HepG2 (cell line): Measurements from ENCODE around the gene ANKMY2. TPM values are rescaled to one million over a fixed set of nuclear protein-coding genes. Genes with fewer than 3 reads are reported as not detected.

Experiments used
- CAMTA2 ChIP-seq: sonication (generic); formaldehyde crosslinking; IDR thresholded peaks from 2 replicates; pipeline ENCODE4 v1.4.0; 2020; ENCODE audit warnings: mild to moderate bottlenecking, missing genetic modification reagents, borderline replicate concordance
- CEBPB ChIP-seq: IDR thresholded peaks from 2 replicates; pipeline ENCODE4 v1.6.1; 2011; ENCODE audit warnings: low read depth, low read length, improper control_type of control experiment, borderline replicate concordance
- FIP1L1 ChIP-seq: fragments of 200-400 bp; formaldehyde crosslinking; IDR thresholded peaks from 2 replicates; pipeline ENCODE4 v1.6.1; 2018; ENCODE audit warnings: low read depth, mild to moderate bottlenecking, low read length, moderate library complexity, borderline replicate concordance; ENCODE audit not compliant: insufficient read depth
- IRF2 ChIP-seq: IDR thresholded peaks from 2 replicates; pipeline ENCODE4 v1.6.1; 2018; ENCODE audit warnings: missing genetic modification reagents, missing compliant biosample characterization
- IRX3 ChIP-seq: sonication (generic); formaldehyde crosslinking; IDR thresholded peaks from 2 replicates; pipeline ENCODE4 v1.8.1; 2023; ENCODE audit warnings: mild to moderate bottlenecking, low read depth, missing genetic modification reagents, borderline replicate concordance
- JUNB ChIP-seq: sonication (generic); formaldehyde crosslinking; IDR thresholded peaks from 2 replicates; pipeline ENCODE4 v1.8.0; 2022; ENCODE audit warnings: missing genetic modification reagents, mild to moderate bottlenecking, borderline replicate concordance
- JUND ChIP-seq: sonication (generic); formaldehyde crosslinking; IDR thresholded peaks from 2 replicates; pipeline ENCODE4 v1.8.0; 2022; ENCODE audit warnings: mild to moderate bottlenecking, missing genetic modification reagents
- KDM4B ChIP-seq: sonication (generic); formaldehyde crosslinking; IDR thresholded peaks from 2 replicates; pipeline ENCODE4 v1.4.0; 2020; ENCODE audit warnings: missing genetic modification reagents
- MEF2D ChIP-seq: sonication (generic); formaldehyde crosslinking; IDR thresholded peaks from 2 replicates; pipeline ENCODE4 v1.5.1; 2020; ENCODE audit warnings: mild to moderate bottlenecking, missing genetic modification reagents
- MIXL1 ChIP-seq: IDR thresholded peaks from 2 replicates; pipeline ENCODE4 v1.6.1; 2016
- MTF1 ChIP-seq: sonication (generic); formaldehyde crosslinking; IDR thresholded peaks from 2 replicates; pipeline ENCODE4 v1.5.0; 2020; ENCODE audit warnings: missing genetic modification reagents
- NFIB ChIP-seq: sonication (generic); formaldehyde crosslinking; IDR thresholded peaks from 2 replicates; pipeline ENCODE4 v1.9.0; 2021; ENCODE audit warnings: missing genetic modification reagents, mild to moderate bottlenecking, borderline replicate concordance
- NFRKB ChIP-seq: fragments of 450-650 bp; IDR thresholded peaks from 2 replicates; pipeline ENCODE4 v1.6.1; 2017
- NFYC ChIP-seq: IDR thresholded peaks from 2 replicates; pipeline ENCODE4 v1.6.1; 2016; ENCODE audit warnings: missing genetic modification reagents, missing compliant biosample characterization
- NR2F1 ChIP-seq, 2 experiments: fragments of 450-650 bp in 1 of 2; formaldehyde crosslinking in 1 of 2; IDR thresholded peaks; 2 replicates each; pipeline versions ENCODE4 v1.5.0 to v1.6.1; 2016 to 2020; ENCODE audit warnings: mild to moderate bottlenecking in 1 of 2, missing compliant biosample characterization in 1 of 2, missing genetic modification reagents in 1 of 2, moderate library complexity in 1 of 2
- PHB2 ChIP-seq: fragments of 450-650 bp; IDR thresholded peaks from 2 replicates; pipeline ENCODE4 v1.6.1; 2018; ENCODE audit not compliant: partially characterized antibody
- REL ChIP-seq: sonication (generic); formaldehyde crosslinking; conservative IDR thresholded peaks from 2 replicates; pipeline ENCODE4 v1.8.0; 2022; ENCODE audit warnings: mild to moderate bottlenecking, missing genetic modification reagents, moderate library complexity
- RFX3 ChIP-seq: IDR thresholded peaks from 2 replicates; pipeline ENCODE4 v1.6.1; 2016; ENCODE audit warnings: missing biosample characterization, missing genetic modification reagents
- ZFP1 ChIP-seq: IDR thresholded peaks from 2 replicates; pipeline ENCODE4 v1.6.1; 2016
- ZNF207 ChIP-seq: fragments of 450-650 bp; IDR thresholded peaks from 2 replicates; pipeline ENCODE4 v1.6.1; 2016; ENCODE audit warnings: antibody characterized with exemption, borderline replicate concordance
- ZNF34 ChIP-seq: sonication (generic); formaldehyde crosslinking; IDR thresholded peaks from 2 replicates; pipeline ENCODE4 v1.4.0; 2020; ENCODE audit warnings: mild to moderate bottlenecking, missing genetic modification reagents, borderline replicate concordance
- ZNF777 ChIP-seq: sonication (generic); formaldehyde crosslinking; IDR thresholded peaks from 2 replicates; pipeline ENCODE4 v1.4.0; 2020; ENCODE audit warnings: missing genetic modification reagents
- ZSCAN31 ChIP-seq: sonication (generic); formaldehyde crosslinking; IDR thresholded peaks from 2 replicates; pipeline ENCODE4 v1.5.0; 2020; ENCODE audit warnings: low read depth, mild to moderate bottlenecking, missing genetic modification reagents
- polyA plus RNA-seq, 8 experiments: library from polyadenylated mRNA; depleted of rRNA in 3 of 8; stranded (reverse) in 7 of 8; unstranded in 1 of 8; fragments of >200 nt; fragmentation: Illumina TruSeq in 4 of 8; extraction: Trizol in 4 of 8; gene quantifications; 2 replicates each; pipeline versions ENCODE4 v1.2.1 to v1.2.3, GENCODE V29; 2011 to 2016; ENCODE audit warnings: low read depth in 4 of 8, missing spikeins in 1 of 8, mixed read lengths in 1 of 8; ENCODE audit not compliant: insufficient read depth in 1 of 8
- total RNA-seq, 5 experiments: library from RNA; depleted of rRNA; stranded (reverse); fragments of >200 nt; fragmentation: Illumina TruSeq; extraction: Trizol; gene quantifications; 2 replicates each; pipeline ENCODE4 v1.2.3, GENCODE V29; 2016; ENCODE audit warnings: low read depth in 1 of 5
- TF ChIP-seq, protein P1 (sequence below): sonication (generic); formaldehyde crosslinking; IDR thresholded peaks from 2 replicates; pipeline ENCODE4 v1.4.0; 2020; ENCODE audit warnings: missing genetic modification reagents, borderline replicate concordance
- TF ChIP-seq, protein P2 (sequence below): sonication (generic); formaldehyde crosslinking; IDR thresholded peaks from 2 replicates; pipeline ENCODE4 v1.4.0; 2020; ENCODE audit warnings: mild to moderate bottlenecking, missing genetic modification reagents
- TF ChIP-seq, protein P3 (sequence below): sonication (generic); formaldehyde crosslinking; IDR thresholded peaks from 2 replicates; pipeline ENCODE4 v1.4.0; 2020; ENCODE audit warnings: low read depth, missing genetic modification reagents
- TF ChIP-seq, protein P4 (sequence below): sonication (generic); formaldehyde crosslinking; IDR thresholded peaks from 2 replicates; pipeline ENCODE4 v1.4.0; 2020; ENCODE audit warnings: missing genetic modification reagents

ANKMY2 gene
- total and polyA plus RNA-seq, 2 of the 13 experiments (the other 11 are each of a cell fraction or from before 2014, with no cell fraction given), result 12.2 to 21.6 TPM

DNA sequence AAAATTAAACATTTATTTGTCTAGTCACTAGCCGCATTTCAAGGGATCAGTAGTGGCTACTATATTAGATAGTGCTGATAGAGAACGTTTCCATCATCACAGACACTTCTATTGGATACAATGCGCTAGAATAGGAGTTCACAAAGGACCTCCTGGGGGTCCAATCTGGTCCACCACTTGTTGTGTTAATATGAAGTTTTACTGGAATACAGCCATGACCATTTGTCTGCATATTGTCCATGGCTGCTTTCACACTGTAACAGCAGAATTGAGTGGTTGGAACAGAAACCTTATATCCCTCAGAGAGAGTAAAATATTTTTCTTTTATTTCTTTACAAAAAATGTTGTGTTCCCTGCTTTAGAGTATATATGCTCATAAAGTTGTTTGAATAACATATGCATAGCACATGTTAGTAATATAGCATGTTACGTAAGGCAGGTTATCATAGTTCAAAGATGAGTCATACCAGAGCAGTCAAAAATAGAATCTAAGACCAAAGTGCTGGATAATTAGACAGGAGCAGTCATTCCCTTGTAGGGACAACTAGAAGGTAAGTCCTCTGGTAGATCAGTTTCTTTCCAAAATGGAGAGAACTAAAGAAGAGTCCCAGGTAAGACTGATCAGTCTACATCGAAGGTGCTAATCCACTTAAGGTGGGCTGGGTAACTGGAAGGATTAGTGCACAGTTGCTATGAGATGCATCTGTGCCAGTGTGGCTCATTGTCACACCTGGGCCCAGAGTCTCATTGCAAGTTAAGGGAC is 15.3 kb upstream of the ANKMY2 start (continued):
- no peak for TF ChIP-seq NFRKB
- TF ChIP-seq NFIB (CRISPR knock-in tag), result no peak
- TF ChIP-seq CAMTA2, result no peak
- TF ChIP-seq, protein P1, sequence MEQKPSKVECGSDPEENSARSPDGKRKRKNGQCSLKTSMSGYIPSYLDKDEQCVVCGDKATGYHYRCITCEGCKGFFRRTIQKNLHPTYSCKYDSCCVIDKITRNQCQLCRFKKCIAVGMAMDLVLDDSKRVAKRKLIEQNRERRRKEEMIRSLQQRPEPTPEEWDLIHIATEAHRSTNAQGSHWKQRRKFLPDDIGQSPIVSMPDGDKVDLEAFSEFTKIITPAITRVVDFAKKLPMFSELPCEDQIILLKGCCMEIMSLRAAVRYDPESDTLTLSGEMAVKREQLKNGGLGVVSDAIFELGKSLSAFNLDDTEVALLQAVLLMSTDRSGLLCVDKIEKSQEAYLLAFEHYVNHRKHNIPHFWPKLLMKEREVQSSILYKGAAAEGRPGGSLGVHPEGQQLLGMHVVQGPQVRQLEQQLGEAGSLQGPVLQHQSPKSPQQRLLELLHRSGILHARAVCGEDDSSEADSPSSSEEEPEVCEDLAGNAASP, result peak; percentile 24; the same call in 1 of the 2 replicates
- TF ChIP-seq JUNB (CRISPR knock-in tag), result peak; percentile 86; the same call in 1 of the 2 replicates
- TF ChIP-seq NR2F1 (CRISPR knock-in tag; IDR thresholded peaks at IDR 0.05), result peak; percentile 26 to 84; a peak in 2 of 4 replicates
- TF ChIP-seq, protein P2, sequence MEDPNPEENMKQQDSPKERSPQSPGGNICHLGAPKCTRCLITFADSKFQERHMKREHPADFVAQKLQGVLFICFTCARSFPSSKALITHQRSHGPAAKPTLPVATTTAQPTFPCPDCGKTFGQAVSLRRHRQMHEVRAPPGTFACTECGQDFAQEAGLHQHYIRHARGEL (CRISPR knock-in tag), result no peak
- TF ChIP-seq, protein P3, sequence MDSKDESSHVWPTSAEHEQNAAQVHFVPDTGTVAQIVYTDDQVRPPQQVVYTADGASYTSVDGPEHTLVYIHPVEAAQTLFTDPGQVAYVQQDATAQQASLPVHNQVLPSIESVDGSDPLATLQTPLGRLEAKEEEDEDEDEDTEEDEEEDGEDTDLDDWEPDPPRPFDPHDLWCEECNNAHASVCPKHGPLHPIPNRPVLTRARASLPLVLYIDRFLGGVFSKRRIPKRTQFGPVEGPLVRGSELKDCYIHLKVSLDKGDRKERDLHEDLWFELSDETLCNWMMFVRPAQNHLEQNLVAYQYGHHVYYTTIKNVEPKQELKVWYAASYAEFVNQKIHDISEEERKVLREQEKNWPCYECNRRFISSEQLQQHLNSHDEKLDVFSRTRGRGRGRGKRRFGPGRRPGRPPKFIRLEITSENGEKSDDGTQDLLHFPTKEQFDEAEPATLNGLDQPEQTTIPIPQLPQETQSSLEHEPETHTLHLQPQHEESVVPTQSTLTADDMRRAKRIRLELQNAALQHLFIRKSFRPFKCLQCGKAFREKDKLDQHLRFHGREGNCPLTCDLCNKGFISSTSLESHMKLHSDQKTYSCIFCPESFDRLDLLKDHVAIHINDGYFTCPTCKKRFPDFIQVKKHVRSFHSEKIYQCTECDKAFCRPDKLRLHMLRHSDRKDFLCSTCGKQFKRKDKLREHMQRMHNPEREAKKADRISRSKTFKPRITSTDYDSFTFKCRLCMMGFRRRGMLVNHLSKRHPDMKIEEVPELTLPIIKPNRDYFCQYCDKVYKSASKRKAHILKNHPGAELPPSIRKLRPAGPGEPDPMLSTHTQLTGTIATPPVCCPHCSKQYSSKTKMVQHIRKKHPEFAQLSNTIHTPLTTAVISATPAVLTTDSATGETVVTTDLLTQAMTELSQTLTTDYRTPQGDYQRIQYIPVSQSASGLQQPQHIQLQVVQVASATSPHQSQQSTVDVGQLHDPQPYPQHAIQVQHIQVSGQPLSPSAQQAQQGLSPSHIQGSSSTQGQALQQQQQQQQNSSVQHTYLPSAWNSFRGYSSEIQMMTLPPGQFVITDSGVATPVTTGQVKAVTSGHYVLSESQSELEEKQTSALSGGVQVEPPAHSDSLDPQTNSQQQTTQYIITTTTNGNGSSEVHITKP (CRISPR knock-in tag), result no peak
- TF ChIP-seq MIXL1, result peak; percentile 76
- TF ChIP-seq MEF2D (CRISPR knock-in tag), result peak; percentile 99
- TF ChIP-seq RFX3 (CRISPR knock-in tag), result no peak
- peak; percentile 95 for TF ChIP-seq JUND (CRISPR knock-in tag)
- no peak for TF ChIP-seq ZNF34
- no peak for TF ChIP-seq ZNF777 (CRISPR knock-in tag)
- no peak for TF ChIP-seq ZNF207
- TF ChIP-seq CEBPB, result peak; percentile 33; the same call in 1 of the 2 replicates
- TF ChIP-seq IRX3 (CRISPR knock-in tag), result no peak
- no peak for TF ChIP-seq PHB2
- no peak for TF ChIP-seq MTF1 (CRISPR knock-in tag)
- no peak for TF ChIP-seq FIP1L1
- no peak for TF ChIP-seq ZSCAN31 (CRISPR knock-in tag)
- no peak for TF ChIP-seq IRF2 (CRISPR knock-in tag)
- TF ChIP-seq REL (CRISPR knock-in tag), result no peak
- no peak for TF ChIP-seq ZFP1 (CRISPR knock-in tag)
- TF ChIP-seq, protein P4, sequence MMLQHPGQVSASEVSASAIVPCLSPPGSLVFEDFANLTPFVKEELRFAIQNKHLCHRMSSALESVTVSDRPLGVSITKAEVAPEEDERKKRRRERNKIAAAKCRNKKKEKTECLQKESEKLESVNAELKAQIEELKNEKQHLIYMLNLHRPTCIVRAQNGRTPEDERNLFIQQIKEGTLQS, result peak; percentile 88
- no peak for TF ChIP-seq NFYC (CRISPR knock-in tag)
- TF ChIP-seq KDM4B (CRISPR knock-in tag), result no peak
